PC-3 (cell line): ENCODE data around the gene CCNB1IP1. TPM values are rescaled to one million over a fixed set of nuclear protein-coding genes. Genes with fewer than 3 reads are reported as not detected.

Experiments used
- ATAC-seq: fragments of 200-7000 bp; cut with Tn5 transposase; 2 replicates; pipeline ENCODE4 v1.9.1; 2020; ENCODE audit warnings: mild to moderate bottlenecking, moderate library complexity
- BruUV-seq: library from RNA; stranded (reverse); fragments of 400-500 nt; replicated peaks from 2 replicates; lab custom pipeline; 2021; lab: Mats Ljungman, UMichigan
- CTCF ChIA-PET: fragments of 300-600 bp; sonication (Branson Sonifier 250); formaldehyde crosslinking; loops from one replicate; lab custom pipeline; 2022; ENCODE audit warnings: antibody characterized with exemption; lab: Charles Lee
- POLR2A ChIA-PET: fragments of 300-600 bp; sonication (Branson Sonifier 250); formaldehyde crosslinking; loops from one replicate; lab custom pipeline; 2022; ENCODE audit warnings: antibody characterized with exemption; ENCODE audit not compliant: unreplicated experiment; lab: Charles Lee
- DNase-seq: peaks from one replicate; pipeline ENCODE4 v3.0.0-alpha.2; 2015
- H2AFZ ChIP-seq: fragments of 300-600 bp; sonication (generic); 2 replicates; pipeline ENCODE4 v1.6.0; 2016; ENCODE audit warnings: antibody characterized with exemption, low read length
- H3F3A ChIP-seq: fragments of 300-600 bp; sonication (generic); one replicate; pipeline ENCODE4 v1.6.0; 2017; ENCODE audit warnings: antibody characterized with exemption, low read length, control low read depth, mild to moderate bottlenecking; ENCODE audit not compliant: unreplicated experiment
- H3K27ac ChIP-seq: fragments of 300-600 bp; sonication (generic); 2 replicates; pipeline ENCODE4 v1.5.1; 2016; ENCODE audit warnings: mild to moderate bottlenecking, low read length
- H3K27me3 ChIP-seq: fragments of 300-600 bp; sonication (generic); 2 replicates; pipeline ENCODE4 v1.6.1; 2016; ENCODE audit warnings: low read length, mixed read lengths
- H3K36me3 ChIP-seq: fragments of 300-600 bp; sonication (generic); 2 replicates; pipeline ENCODE4 v1.6.1; 2016; ENCODE audit warnings: low read depth, mixed run types, low read length, mixed read lengths
- H3K4me1 ChIP-seq: fragments of 300-600 bp; sonication (generic); 2 replicates; pipeline ENCODE4 v1.5.1; 2016; ENCODE audit warnings: low read length; ENCODE audit not compliant: insufficient read depth
- H3K4me2 ChIP-seq: fragments of 300-600 bp; sonication (generic); 2 replicates; pipeline ENCODE4 v1.6.0; 2016; ENCODE audit warnings: low read length
- H3K4me3 ChIP-seq: fragments of 300-600 bp; sonication (generic); 2 replicates; pipeline ENCODE4 v1.5.1; 2016; ENCODE audit warnings: mild to moderate bottlenecking, low read length, mixed read lengths
- H3K79me2 ChIP-seq: fragments of 300-600 bp; sonication (generic); 2 replicates; pipeline ENCODE4 v1.6.1; 2017; ENCODE audit warnings: low read length, mixed read lengths
- H3K9ac ChIP-seq: fragments of 300-600 bp; sonication (generic); 2 replicates; pipeline ENCODE4 v1.6.0; 2016; ENCODE audit warnings: mild to moderate bottlenecking, low read length
- H3K9me2 ChIP-seq: fragments of 300-600 bp; sonication (generic); replicated peaks from 2 replicates; pipeline ENCODE4 v1.6.1; 2016; ENCODE audit warnings: mixed run types, low read length, mixed read lengths
- H3K9me3 ChIP-seq: fragments of 300-600 bp; sonication (generic); 2 replicates; pipeline ENCODE4 v1.6.1; 2016; ENCODE audit warnings: low read length, mixed read lengths
- H4K20me1 ChIP-seq: fragments of 300-600 bp; sonication (generic); 2 replicates; pipeline ENCODE4 v1.6.1; 2016; ENCODE audit warnings: low read length, mixed read lengths
- EZH2 ChIP-seq: fragments of 300-600 bp; sonication (generic); IDR thresholded peaks from one replicate; pipeline ENCODE4 v1.6.1; 2017; ENCODE audit warnings: antibody characterized with exemption, mild to moderate bottlenecking, low read length; ENCODE audit not compliant: unreplicated experiment
- EZH2phosphoT487 ChIP-seq: fragments of 300-600 bp; sonication (generic); IDR thresholded peaks from 2 replicates; pipeline ENCODE4 v1.6.1; 2018; ENCODE audit warnings: mild to moderate bottlenecking, antibody characterized with exemption, low read length, borderline replicate concordance
- intact Hi-C: fragments of 100-400 bp; cut with micrococcal nuclease; formaldehyde crosslinking; loops from 2 replicates; pipeline ENCODE4 v1.9.0; 2023
- total RNA-seq: library from RNA; depleted of rRNA; stranded (reverse); fragments of >200 nt; gene quantifications from 2 replicates; pipeline ENCODE4 v1.2.3, GENCODE V29; 2014; rRNA removed

The CCNB1IP1 gene
- total RNA-seq, 1 experiment from 2014 or later, result 32.8 TPM

DNA sequence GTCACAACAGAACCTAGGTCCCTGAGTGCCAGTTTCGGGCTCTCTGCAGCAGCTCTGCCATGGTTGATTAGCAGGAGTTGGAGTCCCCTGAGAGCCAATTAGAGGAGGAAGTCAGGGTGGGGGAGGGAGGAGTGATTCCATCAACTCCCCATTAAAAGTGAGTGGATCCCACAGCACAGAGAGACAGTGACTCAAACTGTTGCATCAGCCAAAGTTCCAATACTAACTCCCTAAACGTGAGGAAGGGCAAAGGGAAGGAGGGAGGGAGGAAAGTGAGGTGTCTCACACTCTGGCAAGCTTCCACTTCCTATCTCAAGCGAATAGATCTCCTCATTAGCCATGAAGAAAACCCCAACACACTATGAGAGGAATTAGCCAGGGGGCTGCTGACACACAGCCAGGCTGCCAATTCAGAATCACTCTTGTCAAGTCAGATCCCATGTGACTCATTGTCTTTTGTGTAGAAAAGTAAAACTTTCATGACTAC lies 70.4 kb downstream of the CCNB1IP1 start:
- Histone ChIP-seq H3K4me3 (0 out of 2 replicates have a peak overlapping the region, but pooled peaks have one; percentile 2), H3K9me3 (no peaks in the 10 kb centered on the region), H3K27ac (peak overlapping the region; percentile 50), H4K20me1 (no peaks in the 10 kb centered on the region), H3K79me2 (no peaks in the 10 kb centered on the region), H2AFZ (peak overlapping the region; percentile 14; the same call in 1 of the 2 replicates), H3F3A (no peaks in the 10 kb centered on the region), H3K4me1 (peaks cover 17% of the 10 kb centered on the region), H3K27me3 (no peaks in the 10 kb centered on the region), H3K9ac (no peak overlapping the region; the same call in 1 of the 2 replicates), H3K36me3 (no peaks in the 10 kb centered on the region), H3K4me2 (peak overlapping the region; percentile 47), H3K9me2 (no peaks in the 10 kb centered on the region; the same call in 1 of the 2 replicates)
- BruUV-seq, result no TSS peak
- intact Hi-C loops, result no loop called here
- ChIA-PET POLR2A (no interaction called here), CTCF (no interaction called here)
- DNase-seq, result peak; percentile 93
- ATAC-seq, result peak; percentile 94
- TF ChIP-seq EZH2 (no peak), EZH2phosphoT487 (no peak)

Other genes with a start within 250 kb of the CCNB1IP1 start
- gene OR4K17, start 222.5 kb downstream of the CCNB1IP1 start, total RNA-seq, result not detected in 2 replicates
- not detected in 2 replicates for gene OR4N5, start 194.5 kb downstream of the CCNB1IP1 start, total RNA-seq
- not detected in 2 replicates for gene OR11G2, start 142.4 kb downstream of the CCNB1IP1 start, total RNA-seq
- not detected in 2 replicates for gene OR11H6, start 109.6 kb downstream of the CCNB1IP1 start, total RNA-seq
- gene OR11H7, start 104.3 kb downstream of the CCNB1IP1 start, total RNA-seq, result not detected in 2 replicates
- not detected in 2 replicates for gene OR11H4, start 94.0 kb downstream of the CCNB1IP1 start, total RNA-seq
- 9.8 and 23.3 TPM in 2 replicates for gene TTC5, start 27.3 kb downstream of the CCNB1IP1 start, total RNA-seq
- 35.6 and 38.3 TPM in 2 replicates for gene PARP2, start 10.4 kb upstream of the CCNB1IP1 start, total RNA-seq
- gene TEP1, start 80.2 kb upstream of the CCNB1IP1 start, total RNA-seq, result 8.9 and 11.7 TPM in 2 replicates
- gene KLHL33, start 102.9 kb upstream of the CCNB1IP1 start, total RNA-seq, result 0.17 TPM in 1 of 2 replicates, not detected in the other
- gene OSGEP, start 121.5 kb upstream of the CCNB1IP1 start, total RNA-seq, result 57.7 and 64.1 TPM in 2 replicates
- gene APEX1, start 121.9 kb upstream of the CCNB1IP1 start, total RNA-seq, result 147 and 189 TPM in 2 replicates
- 32.9 and 35.2 TPM in 2 replicates for gene PIP4P1, start 128.2 kb upstream of the CCNB1IP1 start, total RNA-seq
- gene PNP, start 136.1 kb upstream of the CCNB1IP1 start, total RNA-seq, result 108 and 118 TPM in 2 replicates
- not detected in 2 replicates for gene RNASE10, start 172.3 kb upstream of the CCNB1IP1 start, total RNA-seq
- not detected in 2 replicates for gene RNASE9, start 227.8 kb upstream of the CCNB1IP1 start, total RNA-seq